Hematopoietic multipotent progenitor cell treated with erythropoietin and hydrocortisone succinate and interleukin-3 and kit ligand, for 6 days (in vitro differentiated cells): Measurements from ENCODE around the gene PDE4B.
A peak's percentile ranks its signal among the peaks of the same experiment; 100 is the strongest.

ENCODE experiments used
- DNase-seq: peaks from one replicate; pipeline ENCODE4 v3.0.0-alpha.2; 2015

The PDE4B gene

DNA sequence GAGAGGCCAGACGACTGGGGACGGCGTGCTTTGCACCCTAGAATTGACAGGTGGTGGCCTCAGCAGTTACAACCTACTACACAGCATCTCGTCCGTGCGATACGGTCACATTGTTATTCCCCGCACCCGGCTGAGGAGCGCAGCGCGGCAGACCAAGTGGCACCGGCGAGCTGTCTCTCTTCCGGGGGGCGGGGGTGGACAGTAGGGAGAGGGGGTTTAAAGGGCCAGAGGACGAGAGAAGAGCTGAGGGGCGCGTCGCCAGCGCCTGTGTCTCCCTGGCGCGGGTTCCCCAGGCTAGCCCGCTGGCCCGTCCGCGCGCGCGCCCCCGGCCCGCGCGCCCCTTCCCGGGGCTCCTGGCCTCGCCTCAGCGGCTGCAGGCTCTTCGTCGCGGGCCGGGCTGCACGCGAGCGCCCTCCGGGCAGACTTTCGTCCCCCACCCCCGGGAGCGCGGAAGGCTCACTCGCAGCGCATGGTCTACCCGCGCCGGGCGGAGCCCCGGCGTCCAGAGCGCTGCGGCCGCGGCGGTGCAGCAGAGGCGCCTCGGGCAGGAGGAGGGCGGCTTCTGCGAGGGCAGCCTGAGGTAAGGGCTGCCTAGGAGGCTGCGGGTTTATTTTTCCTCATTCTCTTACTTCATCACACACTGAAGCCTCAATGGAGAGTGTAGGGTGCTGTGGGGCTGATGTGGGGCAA is at the start of gene PDE4B:
PDE4B (plus strand) TSS at position 227 of the 690 bp plus-strand sequence.
- peak; percentile 32 for DNase-seq

DNA sequence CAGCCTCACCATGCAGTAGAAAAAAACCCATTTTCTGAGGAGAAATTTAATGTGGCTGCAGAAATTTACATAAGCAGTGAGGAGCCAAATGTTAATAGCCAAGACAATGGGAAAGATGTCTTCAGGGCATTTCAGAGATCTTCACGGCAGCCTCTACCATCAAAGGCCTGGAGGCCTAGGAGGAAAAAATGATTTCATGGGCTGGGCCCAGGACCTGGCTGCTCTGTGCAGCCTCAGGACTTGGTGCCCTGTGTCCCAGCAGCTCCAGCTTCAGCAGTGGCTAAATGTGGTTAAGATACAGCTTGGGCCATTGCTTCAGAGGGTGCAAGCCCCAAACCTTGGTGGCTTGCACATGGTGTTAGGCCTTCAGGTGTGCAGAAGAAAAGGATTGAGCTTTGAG is 48.0 kb upstream of the PDE4B start:
- DNase-seq = no peak

DNA sequence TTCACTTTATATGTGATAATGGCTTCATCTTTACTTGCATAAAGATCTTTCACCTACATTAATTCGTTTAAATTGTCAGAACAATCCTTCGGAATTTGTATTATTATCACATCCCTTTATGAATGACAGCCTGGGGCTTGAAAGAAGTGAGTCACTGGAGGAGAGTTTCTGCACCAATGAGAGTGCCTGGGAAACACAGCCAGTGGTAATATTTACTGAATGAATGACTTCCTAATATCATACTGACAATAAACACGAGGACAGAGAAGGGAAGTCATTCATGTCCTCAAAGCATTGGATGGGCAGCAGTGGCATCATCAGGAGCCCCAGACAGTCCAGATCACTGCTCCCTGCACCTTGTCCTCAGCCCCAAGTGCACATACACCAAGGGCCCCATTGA is 40.7 kb upstream of the PDE4B start:
- no peak for DNase-seq

DNA sequence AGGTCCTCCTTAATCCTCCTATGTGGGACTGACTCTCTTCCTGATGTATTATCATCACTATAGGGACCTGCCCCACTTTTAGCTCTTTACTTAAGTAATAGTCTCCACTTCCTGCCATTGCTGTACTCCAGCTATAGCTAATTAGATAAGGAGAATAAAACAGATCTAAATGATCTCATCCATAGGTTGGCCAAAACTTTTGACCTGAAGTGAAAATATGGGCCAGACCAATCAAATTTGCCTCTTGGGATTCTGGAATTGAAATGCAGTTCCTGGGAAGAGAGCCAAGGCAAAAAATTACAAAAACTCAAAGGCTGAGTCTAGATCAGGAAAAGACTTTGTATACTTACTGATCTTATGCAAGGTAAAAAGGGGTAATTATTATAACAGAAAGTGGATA is 36.1 kb upstream of the PDE4B start:
- no peak for DNase-seq

DNA sequence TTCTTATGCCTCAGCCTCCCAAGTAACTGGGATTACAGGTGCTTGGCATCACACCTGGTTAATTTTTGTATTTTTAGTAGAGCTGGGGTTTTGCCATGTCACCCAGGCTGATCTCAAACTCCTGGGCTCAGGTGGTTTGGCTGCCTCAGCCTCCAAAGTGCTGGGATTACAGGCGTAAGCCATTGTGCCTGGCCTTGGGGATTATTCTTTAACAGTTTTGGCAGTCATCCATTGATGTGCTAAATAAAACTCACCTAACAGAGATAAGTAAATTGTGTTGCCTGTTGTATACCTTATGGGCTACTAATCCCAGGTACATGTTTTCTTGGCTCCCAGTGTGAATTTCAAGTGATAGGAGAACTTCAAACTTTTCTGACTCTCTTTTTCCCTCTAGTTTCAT is 35.2 kb upstream of the PDE4B start:
- DNase-seq = no peak

DNA sequence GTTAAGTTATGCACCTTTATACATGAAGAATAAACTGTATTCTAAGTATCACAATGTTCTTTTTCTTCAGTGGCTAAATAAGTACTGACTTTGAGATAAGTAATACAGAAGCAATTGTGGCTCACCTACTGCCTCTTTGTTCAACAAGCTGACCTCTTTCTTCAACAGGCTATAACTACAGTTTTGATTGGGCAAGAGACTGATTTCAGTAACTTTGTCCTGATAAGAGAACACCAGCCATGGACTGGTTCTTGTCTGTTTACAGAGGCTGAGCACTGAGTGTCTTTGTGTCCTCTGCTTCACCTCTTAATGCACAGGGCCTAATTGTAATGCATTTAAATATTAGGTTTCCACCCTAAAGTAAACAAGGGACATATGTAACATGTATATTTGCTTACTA is 34.6 kb upstream of the PDE4B start:
- DNase-seq = peak; percentile 23

DNA sequence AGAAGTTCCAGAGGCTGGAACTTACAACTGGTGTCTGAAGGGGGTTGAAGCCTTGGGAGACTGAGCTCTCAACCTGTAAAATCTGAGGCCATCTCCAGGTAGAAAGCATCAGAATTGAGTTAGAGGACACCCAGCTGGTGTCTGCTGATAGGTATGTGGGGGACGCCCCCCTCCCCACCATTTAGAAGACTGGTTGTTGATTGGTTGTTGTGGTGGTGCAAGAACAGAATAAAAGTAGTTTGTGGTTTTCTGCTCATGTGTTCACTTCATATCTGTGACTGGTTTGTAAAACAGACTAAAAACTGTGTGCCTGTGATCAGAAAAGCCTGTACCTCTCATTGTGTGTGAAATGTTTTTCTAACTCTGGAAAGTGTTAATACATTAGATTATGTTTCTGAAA is 33.2 kb upstream of the PDE4B start:
- peak; percentile 42 for DNase-seq

DNA sequence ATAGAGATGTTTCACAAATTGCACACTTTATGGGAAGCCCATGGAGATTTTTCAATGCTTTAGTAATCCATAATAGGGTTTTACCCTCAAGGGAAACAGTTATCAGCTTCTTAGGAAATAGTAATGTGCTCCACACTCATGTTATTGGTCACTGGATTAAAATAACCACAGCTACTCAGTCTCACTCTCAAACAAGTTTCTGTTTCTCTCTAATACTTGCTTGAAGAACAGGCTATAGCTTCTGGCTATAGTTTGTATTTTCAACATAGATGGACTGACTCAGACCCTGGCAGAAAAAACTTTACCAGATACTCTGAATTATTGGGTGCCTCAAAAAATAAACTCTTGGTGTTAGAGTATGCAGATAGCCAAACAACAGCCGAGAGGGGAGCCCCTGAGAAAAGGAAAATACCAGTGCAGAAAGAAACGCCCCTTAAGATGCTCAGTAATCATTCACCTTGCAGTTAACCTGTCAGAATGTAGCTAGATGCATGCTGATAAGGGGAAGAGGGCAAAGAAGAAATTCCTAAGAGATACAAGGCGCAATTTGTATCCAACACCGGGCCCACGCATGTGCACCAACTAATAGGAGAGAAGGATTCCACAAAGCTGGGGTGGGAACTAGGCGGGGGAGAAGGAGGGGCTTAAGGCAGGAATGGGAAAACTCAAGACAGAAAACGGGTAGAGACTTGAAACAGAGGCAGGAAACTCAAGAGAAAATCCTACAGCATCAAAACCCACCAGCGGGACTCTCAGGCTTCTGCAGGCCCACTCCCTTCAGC is 30.4 kb upstream of the PDE4B start:
- no peak for DNase-seq

DNA sequence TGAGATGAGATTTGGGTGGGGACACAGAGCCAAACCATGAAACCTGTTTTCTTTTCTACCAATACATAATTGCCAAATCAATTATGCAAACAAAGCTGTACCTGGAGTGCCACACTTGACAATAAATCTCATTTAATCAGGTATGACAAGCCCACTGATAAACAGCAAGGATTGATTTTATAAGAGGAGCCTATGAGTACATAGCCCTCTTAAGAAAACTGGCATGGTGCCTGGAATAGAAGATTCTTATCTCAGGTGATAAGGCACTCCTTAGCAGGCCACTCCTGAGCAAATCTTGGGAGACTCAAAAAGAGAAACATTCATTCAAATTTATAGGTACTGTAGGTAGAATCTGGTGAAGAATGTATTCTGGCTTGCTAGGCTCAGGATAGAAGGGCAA is 28.6 kb upstream of the PDE4B start:
- no peak for DNase-seq

DNA sequence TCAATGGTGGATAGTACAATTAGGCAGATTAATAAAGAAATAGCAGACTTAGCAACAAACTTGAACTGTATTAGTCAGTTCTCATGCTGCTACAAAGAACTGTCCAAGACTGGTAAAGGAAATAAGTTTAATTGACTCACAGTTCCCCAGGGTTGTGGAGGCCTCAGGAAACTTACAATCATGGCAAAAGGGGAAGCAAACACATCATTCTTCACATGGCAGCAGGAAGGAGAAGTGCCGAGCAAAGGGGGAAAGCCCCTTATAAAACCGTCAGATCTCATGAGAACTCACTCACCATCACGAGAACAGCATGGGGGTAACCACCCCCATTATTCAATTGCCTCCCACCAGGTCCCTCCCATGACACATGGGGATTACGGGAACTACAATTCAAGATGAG is 27.1 kb upstream of the PDE4B start:
- DNase-seq = no peak

DNA sequence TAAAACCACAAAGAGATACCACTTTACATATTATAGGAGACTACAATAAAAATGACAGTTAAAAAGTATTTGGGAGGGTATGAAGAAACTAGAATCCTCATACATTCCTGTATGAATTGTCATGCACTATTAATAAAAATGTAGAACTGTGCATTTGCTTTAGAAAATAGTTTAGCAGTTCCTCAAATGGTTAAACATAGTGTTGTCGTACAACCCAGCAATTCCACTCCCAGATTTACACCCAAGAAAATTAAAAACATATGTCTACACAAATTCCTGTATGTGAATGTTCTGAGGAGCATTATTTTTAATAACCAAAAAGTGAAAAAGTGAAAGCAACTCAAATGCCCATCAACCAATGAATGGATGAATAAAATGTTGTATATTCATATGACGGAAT is 23.1 kb upstream of the PDE4B start:
- no peak for DNase-seq

DNA sequence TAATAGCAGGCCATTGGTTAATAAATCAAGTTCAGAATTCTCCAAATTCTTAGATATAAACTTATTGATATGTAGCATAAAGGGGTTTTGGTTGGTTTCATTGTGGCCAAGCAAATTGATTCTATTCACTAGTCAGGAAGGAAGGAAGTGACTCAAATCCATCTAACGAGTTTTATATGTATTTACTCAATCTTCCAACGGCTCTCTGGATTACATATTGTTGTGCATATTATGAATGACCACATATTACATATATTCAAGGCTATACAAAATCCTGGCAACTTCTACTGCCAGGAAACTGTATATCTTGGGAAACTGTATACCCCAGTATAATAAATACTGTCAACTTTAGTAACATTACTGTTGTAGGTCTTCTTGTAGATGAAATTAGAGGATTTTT is 20.1 kb upstream of the PDE4B start:
- no peak for DNase-seq

DNA sequence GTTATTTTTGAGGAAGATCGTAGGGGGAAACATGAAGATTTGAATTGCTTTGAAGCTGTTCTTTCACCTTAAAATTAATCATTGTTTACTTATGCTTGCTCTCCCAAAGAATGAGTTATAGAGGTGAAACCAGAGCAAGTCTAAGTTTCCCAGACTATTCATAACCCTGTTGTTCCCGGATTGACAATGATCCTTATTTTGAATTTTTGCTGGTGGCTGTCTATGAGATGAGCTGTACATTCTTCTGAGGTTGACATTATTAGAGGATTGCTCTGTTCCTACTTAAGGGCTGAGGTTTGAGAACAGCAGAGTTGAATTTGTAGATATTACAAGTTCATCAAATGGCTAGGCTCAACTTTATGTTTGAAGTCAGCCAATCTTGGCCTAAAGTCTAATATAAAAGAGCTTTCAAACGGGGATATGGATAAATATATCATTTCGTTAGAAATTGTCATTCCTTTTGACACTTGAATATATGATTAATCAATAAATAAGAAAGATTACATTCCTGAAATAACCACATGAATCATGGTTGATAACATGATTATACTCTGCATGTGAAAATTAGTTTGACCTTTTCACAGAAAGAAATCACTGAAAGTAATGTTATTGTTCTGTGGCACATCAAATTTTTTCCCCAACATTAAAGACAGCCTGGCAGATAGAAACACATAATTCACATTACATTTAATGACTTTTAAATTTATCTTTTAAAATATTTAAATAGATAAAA is 19.1 kb upstream of the PDE4B start:
- no peak for DNase-seq

DNA sequence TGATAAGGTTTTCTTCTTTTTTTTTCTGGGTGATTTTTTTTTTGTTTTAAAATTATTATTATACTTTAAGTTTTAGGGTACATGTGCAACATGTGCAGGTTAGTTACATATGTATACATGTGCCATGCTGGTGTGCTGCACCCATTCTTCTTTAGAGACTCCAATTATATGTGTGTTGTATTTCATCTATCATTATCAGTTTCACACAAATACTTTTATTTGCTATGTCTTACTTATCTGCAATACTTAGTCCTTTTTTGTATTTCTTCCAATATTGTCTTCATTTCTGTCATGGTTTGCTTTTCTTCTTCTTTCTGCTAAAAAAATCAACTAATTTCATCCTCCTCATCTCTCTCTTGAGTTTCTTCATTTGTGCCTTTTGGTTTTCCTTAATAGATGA is 3.9 kb upstream of the PDE4B start:
- no peak for DNase-seq

DNA sequence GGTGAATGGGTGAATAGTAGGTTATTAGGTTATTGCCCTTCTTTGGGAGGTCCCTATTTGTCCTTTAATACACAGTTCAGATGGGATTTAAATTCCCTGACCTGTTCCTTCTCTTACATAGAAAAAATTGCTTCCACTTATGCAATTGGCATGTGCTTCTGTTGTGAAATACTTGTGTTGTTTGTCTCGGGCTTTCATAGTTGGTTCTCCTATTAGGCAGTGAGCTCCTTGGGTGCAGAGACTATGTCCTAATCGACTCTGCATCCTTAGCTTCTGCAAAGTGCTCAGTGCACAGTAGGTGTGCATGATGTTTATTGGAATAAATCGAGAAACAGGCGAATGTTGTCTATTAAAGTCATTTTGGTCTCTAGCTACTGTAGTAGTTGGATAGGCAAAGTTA is 1.3 kb upstream of the PDE4B start:
- DNase-seq = peak; percentile 19

DNA sequence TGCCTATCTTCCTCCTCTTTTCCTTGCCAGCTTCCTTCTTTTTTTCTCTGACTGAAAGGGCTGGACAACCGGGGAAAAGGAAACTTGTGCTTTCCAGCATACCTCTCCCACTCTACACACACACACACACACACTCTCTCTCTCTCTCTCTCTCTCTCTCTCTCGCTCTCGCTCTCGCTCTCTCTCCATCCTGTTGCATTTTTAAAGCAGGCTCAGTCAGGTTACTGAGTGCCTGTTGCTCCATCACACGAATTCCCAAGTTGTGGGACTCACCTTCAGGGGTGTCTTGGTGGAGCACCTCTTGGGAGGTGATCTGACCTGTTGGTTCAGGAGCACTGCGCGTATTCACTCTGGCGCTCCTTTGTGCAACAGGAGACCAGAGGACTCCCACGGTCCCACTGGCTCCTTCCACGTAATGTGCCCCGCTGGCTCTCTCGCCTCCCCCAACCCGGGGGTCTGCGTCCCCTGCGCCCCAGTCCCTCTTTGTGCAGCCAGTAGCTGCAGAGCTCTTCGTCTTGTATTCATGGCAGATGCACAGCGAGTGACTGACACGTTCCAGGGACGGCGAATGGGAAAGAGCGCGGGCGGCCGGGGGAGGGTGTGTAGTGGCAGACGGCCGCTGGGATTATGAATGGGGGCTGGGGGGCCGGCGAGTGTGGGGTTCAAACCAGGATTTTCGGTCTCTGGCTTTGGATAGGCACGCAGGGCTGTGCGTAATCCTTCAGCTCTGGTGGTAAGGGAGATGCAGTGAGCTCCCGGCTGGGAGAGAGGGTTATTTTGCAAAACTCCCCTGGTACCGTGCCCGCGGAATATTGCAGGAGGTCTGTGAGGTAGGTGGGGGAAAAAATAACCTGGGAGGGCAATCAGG is 660 bp upstream of the PDE4B start:
- DNase-seq = no peak

DNA sequence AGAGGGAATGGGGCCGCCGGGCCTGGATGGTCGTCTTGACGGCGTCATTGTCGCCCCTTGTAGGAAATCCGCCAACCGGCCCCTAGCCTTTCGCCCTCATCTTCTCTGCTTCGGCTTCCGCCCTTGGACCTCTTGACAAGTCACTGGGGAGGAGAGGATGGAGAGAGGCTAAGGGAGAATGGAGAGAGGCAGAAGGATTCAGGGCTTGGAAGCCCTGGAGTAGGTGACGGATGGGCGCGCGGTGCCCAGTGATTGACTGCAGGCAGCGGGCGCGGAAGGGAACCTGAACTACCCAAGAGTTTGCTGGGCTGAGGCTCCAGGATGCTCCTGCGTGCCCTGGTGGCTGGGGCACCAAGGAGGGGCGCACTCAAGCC is 651 bp downstream of the PDE4B start:
- DNase-seq = no peak

DNA sequence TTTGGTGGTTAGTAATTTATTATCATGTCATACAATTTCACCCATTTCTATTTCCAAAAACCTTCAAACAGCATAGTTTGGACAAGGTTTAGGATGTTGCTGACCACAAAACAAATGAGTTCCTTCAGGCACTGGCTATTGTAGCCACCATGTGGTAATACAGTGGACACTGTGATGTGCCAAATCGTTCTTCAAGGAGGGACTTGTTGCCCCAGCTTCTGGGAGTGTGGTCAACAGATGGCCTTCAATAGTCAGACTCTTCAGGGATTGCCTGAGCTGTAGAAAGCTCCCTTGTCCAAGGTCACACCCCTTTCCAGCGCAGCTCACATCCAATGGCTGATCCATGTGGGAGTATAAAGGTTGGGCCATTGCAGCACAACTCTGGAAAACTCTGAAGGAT is 2.6 kb downstream of the PDE4B start:
- no peak for DNase-seq

DNA sequence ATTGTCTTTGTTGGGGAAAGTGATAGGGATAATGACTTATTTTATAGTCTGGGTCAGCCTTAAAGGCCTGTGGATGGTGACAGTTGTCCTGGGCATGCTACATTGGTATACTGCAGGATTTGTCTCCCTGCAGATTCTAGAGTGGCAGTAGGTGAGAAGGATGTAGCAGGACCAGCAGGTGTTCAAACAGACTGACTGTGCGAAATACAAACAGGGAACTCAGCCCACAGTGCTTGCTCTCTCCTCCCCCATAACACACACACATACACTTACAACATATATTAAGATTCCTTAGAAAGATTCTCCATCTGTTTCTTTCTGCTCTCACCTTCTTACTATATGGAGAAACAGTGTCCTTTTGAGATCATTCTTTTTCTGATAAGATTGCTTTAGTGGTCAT is 6.9 kb downstream of the PDE4B start:
- DNase-seq = no peak

DNA sequence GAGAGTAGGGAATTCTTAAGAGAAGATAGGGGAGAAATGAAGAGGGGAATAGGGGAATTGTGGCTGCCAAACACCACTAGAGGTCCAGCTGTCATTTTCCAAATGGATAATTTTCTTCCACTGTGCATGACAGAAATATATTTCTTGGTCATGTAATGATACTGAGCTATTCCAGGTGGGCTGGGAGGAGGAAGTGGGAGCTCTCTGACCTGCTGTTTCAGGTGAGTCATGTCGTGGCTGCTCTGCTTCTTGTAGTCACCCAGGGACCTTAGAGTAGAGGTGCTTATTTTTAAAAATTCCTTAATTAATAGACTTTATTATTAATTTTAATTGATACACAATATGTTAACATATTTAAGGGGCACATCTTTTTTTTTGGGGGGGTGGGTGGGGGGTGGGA is 11.9 kb downstream of the PDE4B start:
- DNase-seq = no peak

DNA sequence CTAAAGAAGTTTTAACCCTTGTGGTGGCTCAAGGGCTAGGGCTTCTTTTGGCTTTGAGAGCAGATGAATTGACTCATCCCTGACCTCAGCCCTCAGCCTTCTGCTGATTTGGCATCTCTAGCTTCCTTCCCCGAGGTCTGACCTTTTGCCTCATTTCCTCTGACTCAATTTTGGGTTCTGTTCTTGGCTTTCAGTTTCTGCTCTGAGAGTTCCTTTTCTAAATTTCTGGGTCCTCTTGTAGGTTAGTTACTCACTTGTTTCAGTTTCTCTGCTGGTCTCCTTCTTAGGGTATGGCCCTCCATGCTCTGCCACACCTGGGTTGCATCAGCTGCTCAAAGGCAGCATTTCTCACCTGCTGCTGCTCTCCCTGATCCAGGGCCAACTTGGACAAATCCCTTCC is 19.4 kb downstream of the PDE4B start:
- DNase-seq = peak; percentile 59

DNA sequence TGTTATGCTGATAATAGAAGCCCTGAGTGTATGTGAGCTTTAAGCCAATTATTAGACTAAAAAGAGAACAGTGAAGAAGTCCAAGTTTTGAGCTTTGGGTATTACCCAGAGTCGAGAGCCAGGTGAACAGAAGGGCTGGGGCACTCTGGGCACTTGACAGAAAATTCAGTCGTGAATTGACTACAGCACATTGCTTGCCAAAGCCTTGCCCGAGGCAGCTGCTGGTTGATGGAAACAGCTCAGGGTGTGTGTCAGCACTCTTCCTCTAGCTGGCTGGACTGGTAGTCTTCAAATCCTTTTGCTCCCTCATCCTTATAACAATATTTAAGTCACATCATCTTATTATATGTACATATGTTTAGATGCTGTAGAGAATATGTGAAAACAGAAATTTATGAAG is 21.3 kb downstream of the PDE4B start:
- DNase-seq = no peak

DNA sequence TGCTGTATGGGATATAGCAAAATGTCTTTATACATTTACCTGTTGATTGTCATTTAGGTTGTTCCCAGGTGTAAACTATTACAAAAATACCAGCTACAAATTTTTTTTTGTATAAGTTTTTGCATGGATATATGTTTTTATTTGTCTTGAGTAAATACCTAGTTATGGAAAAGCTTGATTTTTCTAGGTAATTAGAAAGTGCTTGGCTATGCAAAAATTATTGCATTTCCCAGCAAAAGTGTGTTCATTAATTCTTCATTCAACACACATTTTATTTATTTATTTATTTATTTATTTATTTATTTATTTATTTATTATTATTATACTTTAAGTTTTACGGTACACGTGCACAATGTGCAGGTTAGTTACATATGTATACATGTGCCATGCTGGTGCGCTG is 22.1 kb downstream of the PDE4B start:
- DNase-seq = no peak
